ENCODE measurements around the gene MBD4.

MBD4 gene

GRCh38 chr3:129382366-129382765, 57.4 kb downstream of the MBD4 start:
- H3K27ac ChIP-seq (ENCODE audit: low read depth, low read length, severe bottlenecking): no peak overlapping the region
- peaks cover 7% of the 10 kb centered on the region for H3K4me1 ChIP-seq (ENCODE audit: control insufficient read depth, insufficient read depth, low read length, poor library complexity, severe bottlenecking)
- H3K4me3 ChIP-seq (ENCODE audit: extremely low read depth, insufficient read depth, low read length, poor library complexity, severe bottlenecking): no peak overlapping the region
- H3K9me3 ChIP-seq (ENCODE audit: control insufficient read depth, low read length): peaks cover 20% of the 10 kb centered on the region
- H3K36me3 ChIP-seq (ENCODE audit: control insufficient read depth, insufficient read depth, low read length): peaks cover 13% of the 10 kb centered on the region
- whole genome bisulfite sequencing, 2 experiments (ENCODE audit: insufficient coverage in 2 of 2): 80% methylated on average over 1 of the region's 2 CpGs; no CpG with 5 or more reads in 1 of the 2 experiments

Data from mesodermal cell (in vitro differentiated cells).